ENCODE data around the gene COL6A1. TPM values are rescaled to one million over a fixed set of nuclear protein-coding genes. Genes with fewer than 3 reads are reported as not detected.

Gene COL6A1
- polyA plus RNA-seq, 3 donors from 2014 or later = 0.17 to 0.18 TPM; not detected in 1

- peaks cover 5 to 10% (median 7%) of the 10 kb centered on the region in 3 donors for H3K27me3 Mint-ChIP-seq (ENCODE audit: low read depth in 3 of 3)
- no peak overlapping the region for H3K4me3 Mint-ChIP-seq
- H3K4me1 Mint-ChIP-seq = no peaks in the 10 kb centered on the region
- peaks cover 0 to 4% (median 0%) of the 10 kb centered on the region in 3 donors for H3K36me3 Mint-ChIP-seq
- H3K27ac Mint-ChIP-seq = no peak overlapping the region
- no peak for DNase-seq
- peaks cover 2 to 12% (median 8%) of the 10 kb centered on the region in 6 donors for H3K9me3 Mint-ChIP-seq
Observed at GRCh38 chr21:46025113-46025770, 43.7 kb downstream of the COL6A1 start.

GRCh38 chr21:46027851-46028493, 46.4 kb downstream of the COL6A1 start:
- Mint-ChIP-seq H3K27ac (no peak overlapping the region), H3K27me3 (ENCODE audit: low read depth in 3 of 3) (peaks cover 5 to 8% (median 5%) of the 10 kb centered on the region in 3 donors), H3K36me3 (peaks cover 0 to 4% (median 0%) of the 10 kb centered on the region in 3 donors), H3K4me3 (no peak overlapping the region), H3K9me3 (peaks cover 2 to 17% (median 8%) of the 10 kb centered on the region in 6 donors), H3K4me1 (peaks cover 11 to 12% of the 10 kb centered on the region in 2 donors)
- DNase-seq = no peak

- peaks cover 11 to 12% of the 10 kb centered on the region in 2 donors for H3K4me1 Mint-ChIP-seq
- H3K9me3 Mint-ChIP-seq = peaks cover 2 to 17% (median 8%) of the 10 kb centered on the region in 6 donors
- H3K27ac Mint-ChIP-seq = peak overlapping the region in 1 of 6 donors; percentile 73
- peaks cover 5 to 8% (median 5%) of the 10 kb centered on the region in 3 donors for H3K27me3 Mint-ChIP-seq (ENCODE audit: low read depth in 3 of 3)
- H3K4me3 Mint-ChIP-seq = no peak overlapping the region
- no peak for DNase-seq
- peaks cover 0 to 4% (median 0%) of the 10 kb centered on the region in 3 donors for H3K36me3 Mint-ChIP-seq
Observed at GRCh38 chr21:46028573-46029091, 47.1 kb downstream of the COL6A1 start.

GRCh38 chr21:46029186-46029924, 47.8 kb downstream of the COL6A1 start:
- Mint-ChIP-seq H3K27me3 (ENCODE audit: low read depth in 3 of 3) (peaks cover 5 to 8% (median 5%) of the 10 kb centered on the region in 3 donors), H3K4me1 (peaks cover 11 to 12% of the 10 kb centered on the region in 2 donors), H3K27ac (peak overlapping the region in 1 of 6 donors; percentile 73), H3K4me3 (no peak overlapping the region), H3K36me3 (peaks cover 0 to 4% (median 0%) of the 10 kb centered on the region in 3 donors), H3K9me3 (peaks cover 2 to 17% (median 8%) of the 10 kb centered on the region in 6 donors)
- DNase-seq = no peak

- peak overlapping the region in 2 of 5 donors; percentile 14 to 39 for H3K4me3 Mint-ChIP-seq
- H3K36me3 Mint-ChIP-seq = peaks cover 0 to 4% (median 0%) of the 10 kb centered on the region in 3 donors
- peaks cover 5 to 6% (median 5%) of the 10 kb centered on the region in 3 donors for H3K27me3 Mint-ChIP-seq (ENCODE audit: low read depth in 3 of 3)
- peak; percentile 37 to 76 (median 55) for DNase-seq
- peak overlapping the region in 4 of 6 donors; percentile 56 to 76 (median 70) for H3K27ac Mint-ChIP-seq
- peaks cover 2 to 17% (median 8%) of the 10 kb centered on the region in 6 donors for H3K9me3 Mint-ChIP-seq
- peaks cover 11 to 12% of the 10 kb centered on the region in 2 donors for H3K4me1 Mint-ChIP-seq
Observed at GRCh38 chr21:46031484-46031883, 49.9 kb downstream of the COL6A1 start.

- peak overlapping the region in 2 of 5 donors; percentile 14 to 39 for H3K4me3 Mint-ChIP-seq
- peaks cover 2 to 17% (median 8%) of the 10 kb centered on the region in 6 donors for H3K9me3 Mint-ChIP-seq
- peaks cover 11 to 12% of the 10 kb centered on the region in 2 donors for H3K4me1 Mint-ChIP-seq
- H3K36me3 Mint-ChIP-seq = peaks cover 0 to 4% (median 0%) of the 10 kb centered on the region in 3 donors
- H3K27ac Mint-ChIP-seq = peak overlapping the region in 4 of 6 donors; percentile 1 to 71 (median 62)
- peaks cover 2 to 6% (median 5%) of the 10 kb centered on the region in 3 donors for H3K27me3 Mint-ChIP-seq (ENCODE audit: low read depth in 3 of 3)
- no peak for DNase-seq
Observed at GRCh38 chr21:46032100-46032499, 50.5 kb downstream of the COL6A1 start.

GRCh38 chr21:46033410-46034400, 52.1 kb downstream of the COL6A1 start:
- H3K27ac Mint-ChIP-seq = no peak overlapping the region
- peaks cover 11 to 12% of the 10 kb centered on the region in 2 donors for H3K4me1 Mint-ChIP-seq
- peaks cover 0 to 6% (median 0%) of the 10 kb centered on the region in 3 donors for H3K27me3 Mint-ChIP-seq (ENCODE audit: low read depth in 3 of 3)
- no peak for DNase-seq
- H3K9me3 Mint-ChIP-seq = peaks cover 2 to 17% (median 8%) of the 10 kb centered on the region in 6 donors
- H3K36me3 Mint-ChIP-seq = peaks cover 0 to 4% (median 0%) of the 10 kb centered on the region in 3 donors
- no peak overlapping the region for H3K4me3 Mint-ChIP-seq

GRCh38 chr21:46035809-46036695, 54.5 kb downstream of the COL6A1 start:
- peaks cover 0 to 9% (median 4%) of the 10 kb centered on the region in 3 donors for H3K27me3 Mint-ChIP-seq (ENCODE audit: low read depth in 3 of 3)
- no peak for DNase-seq
- H3K36me3 Mint-ChIP-seq = no peaks in the 10 kb centered on the region
- H3K27ac Mint-ChIP-seq = no peak overlapping the region
- peaks cover 11 to 12% of the 10 kb centered on the region in 2 donors for H3K4me1 Mint-ChIP-seq
- no peaks in the 10 kb centered on the region for H3K9me3 Mint-ChIP-seq
- H3K4me3 Mint-ChIP-seq = no peak overlapping the region

- no peak for DNase-seq
- H3K4me3 Mint-ChIP-seq = no peak overlapping the region
- H3K27me3 Mint-ChIP-seq (ENCODE audit: low read depth in 3 of 3) = peaks cover 0 to 6% (median 4%) of the 10 kb centered on the region in 3 donors
- no peak overlapping the region for H3K27ac Mint-ChIP-seq
- no peaks in the 10 kb centered on the region for H3K9me3 Mint-ChIP-seq
- no peaks in the 10 kb centered on the region for H3K36me3 Mint-ChIP-seq
- peaks cover 5% of the 10 kb centered on the region in 2 donors for H3K4me1 Mint-ChIP-seq
Observed at GRCh38 chr21:46036696-46037330, 55.2 kb downstream of the COL6A1 start.

GRCh38 chr21:46037331-46038325, 56.1 kb downstream of the COL6A1 start:
- Mint-ChIP-seq H3K4me1 (no peaks in the 10 kb centered on the region), H3K27me3 (ENCODE audit: low read depth in 3 of 3) (peaks cover 0 to 5% (median 4%) of the 10 kb centered on the region in 3 donors), H3K27ac (no peak overlapping the region), H3K36me3 (no peaks in the 10 kb centered on the region), H3K4me3 (no peak overlapping the region), H3K9me3 (no peaks in the 10 kb centered on the region)
- no peak for DNase-seq

Data from immature natural killer cell (primary cell).